Measurements from ENCODE around the gene ADI1.

Gene ADI1

GRCh38 chr2:3487432-3487831, 31.9 kb downstream of the ADI1 start:
- Histone ChIP-seq H3K9me3 (ENCODE audit: insufficient read depth, low read length) (no peaks in the 10 kb centered on the region), H3K36me3 (replicated peaks; ENCODE audit: low read depth, low read length) (peaks cover 11% of the 10 kb centered on the region), H3K27ac (ENCODE audit: low read length) (no peak overlapping the region), H3K4me3 (ENCODE audit: low read length) (no peak overlapping the region), H3K4me1 (ENCODE audit: low read length) (no peaks in the 10 kb centered on the region), H3K27me3 (ENCODE audit: low read depth, low read length) (no peaks in the 10 kb centered on the region), H3K79me2 (ENCODE audit: low read length) (no peaks in the 10 kb centered on the region), H3K9ac (ENCODE audit: low read length) (no peak overlapping the region), H2AFZ (ENCODE audit: low read depth, low read length) (no peak overlapping the region), H4K20me1 (ENCODE audit: insufficient read depth, low read length) (no peaks in the 10 kb centered on the region), H3K4me2 (ENCODE audit: low read length) (no peak overlapping the region)
- TF ChIP-seq EZH2phosphoT487 (IDR thresholded peaks at IDR 0.05; ENCODE audit: low read depth) (no peak), CTCF (IDR thresholded peaks at IDR 0.05; ENCODE audit: low read depth, low read length) (no peak)

- Histone ChIP-seq H3K4me1 (ENCODE audit: low read length) (no peaks in the 10 kb centered on the region), H3K36me3 (replicated peaks; ENCODE audit: low read depth, low read length) (peaks cover 11% of the 10 kb centered on the region), H2AFZ (ENCODE audit: low read depth, low read length) (no peak overlapping the region), H3K9ac (ENCODE audit: low read length) (no peak overlapping the region), H3K9me3 (ENCODE audit: insufficient read depth, low read length) (no peaks in the 10 kb centered on the region), H4K20me1 (ENCODE audit: insufficient read depth, low read length) (no peaks in the 10 kb centered on the region), H3K4me2 (ENCODE audit: low read length) (no peak overlapping the region), H3K4me3 (ENCODE audit: low read length) (no peak overlapping the region), H3K27ac (ENCODE audit: low read length) (no peak overlapping the region), H3K27me3 (ENCODE audit: low read depth, low read length) (no peaks in the 10 kb centered on the region), H3K79me2 (ENCODE audit: low read length) (no peaks in the 10 kb centered on the region)
- no peak for TF ChIP-seq EZH2phosphoT487 (IDR thresholded peaks at IDR 0.05; ENCODE audit: low read depth)
- no peak for TF ChIP-seq CTCF (IDR thresholded peaks at IDR 0.05; ENCODE audit: low read depth, low read length)
Observed at GRCh38 chr2:3487028-3487425, 32.3 kb downstream of the ADI1 start.

- Histone ChIP-seq H3K79me2 (ENCODE audit: low read length) (no peaks in the 10 kb centered on the region), H2AFZ (ENCODE audit: low read depth, low read length) (no peak overlapping the region), H3K4me1 (ENCODE audit: low read length) (no peaks in the 10 kb centered on the region), H3K9ac (ENCODE audit: low read length) (no peak overlapping the region), H3K36me3 (replicated peaks; ENCODE audit: low read depth, low read length) (peaks cover 14% of the 10 kb centered on the region), H3K27me3 (ENCODE audit: low read depth, low read length) (no peaks in the 10 kb centered on the region), H4K20me1 (ENCODE audit: insufficient read depth, low read length) (no peaks in the 10 kb centered on the region), H3K4me3 (ENCODE audit: low read length) (no peak overlapping the region), H3K9me3 (ENCODE audit: insufficient read depth, low read length) (no peaks in the 10 kb centered on the region), H3K4me2 (ENCODE audit: low read length) (no peak overlapping the region), H3K27ac (ENCODE audit: low read length) (no peak overlapping the region)
- TF ChIP-seq CTCF (IDR thresholded peaks at IDR 0.05; ENCODE audit: low read depth, low read length) (no peak), EZH2phosphoT487 (IDR thresholded peaks at IDR 0.05; ENCODE audit: low read depth) (no peak)
Observed at GRCh38 chr2:3486047-3487027, 33.0 kb downstream of the ADI1 start.

DNA sequence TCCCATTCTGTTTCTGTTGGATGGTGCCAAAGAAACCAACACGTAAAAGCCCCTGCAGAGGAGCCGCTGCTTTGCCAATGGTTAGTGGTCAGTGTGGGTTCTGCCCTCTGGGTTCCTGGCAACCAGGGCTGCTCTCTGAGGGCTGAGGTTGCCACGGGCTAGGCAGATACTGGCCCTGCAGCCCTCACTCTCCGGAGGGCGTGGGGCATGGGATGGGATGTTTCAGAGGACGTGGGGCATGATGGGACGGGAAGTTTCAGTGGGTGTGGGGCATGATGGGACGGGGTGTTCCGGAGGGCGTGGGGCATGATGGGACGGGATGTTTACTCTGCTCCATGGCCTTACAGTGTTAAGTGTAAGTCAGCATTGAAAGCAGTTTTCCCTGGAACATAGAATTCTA, 34.2 kb downstream of the ADI1 start:
- Histone ChIP-seq H3K9ac (ENCODE audit: low read length) (no peak overlapping the region), H3K79me2 (ENCODE audit: low read length) (no peaks in the 10 kb centered on the region), H3K4me2 (ENCODE audit: low read length) (no peak overlapping the region), H3K4me1 (ENCODE audit: low read length) (peaks cover 5% of the 10 kb centered on the region; the same call in 1 of the 2 replicates), H3K27me3 (ENCODE audit: low read depth, low read length) (no peaks in the 10 kb centered on the region), H3K36me3 (replicated peaks; ENCODE audit: low read depth, low read length) (peaks cover 14% of the 10 kb centered on the region), H3K4me3 (ENCODE audit: low read length) (no peak overlapping the region), H3K9me3 (ENCODE audit: insufficient read depth, low read length) (no peaks in the 10 kb centered on the region), H2AFZ (ENCODE audit: low read depth, low read length) (no peak overlapping the region), H4K20me1 (ENCODE audit: insufficient read depth, low read length) (no peaks in the 10 kb centered on the region), H3K27ac (ENCODE audit: low read length) (no peak overlapping the region)
- TF ChIP-seq EZH2phosphoT487 (IDR thresholded peaks at IDR 0.05; ENCODE audit: low read depth) (no peak), CTCF (IDR thresholded peaks at IDR 0.05; ENCODE audit: low read depth, low read length) (no peak)
